Muscle layer of colon (tissue), 2 donors: ENCODE results near the gene EIF4G3.
"Not testable (repeated sequence)": the region's sequence is repeated elsewhere in the genome, so short reads cannot be mapped to it uniquely, and the experiment has no call there.

Experiments used
- H3K27ac ChIP-seq: one replicate; pipeline ENCODE4 v1.7.0; 2013; ENCODE audit warnings: low read depth, mild to moderate bottlenecking, low read length, moderate library complexity
- H3K27me3 ChIP-seq, 2 donors: one replicate each; pipeline ENCODE4 v1.7.0; 2013; ENCODE audit warnings: low read length in 2 of 2, mild to moderate bottlenecking in 2 of 2; ENCODE audit not compliant: insufficient read depth in 2 of 2, control insufficient read depth in 1 of 2
- H3K36me3 ChIP-seq: one replicate; pipeline ENCODE4 v1.7.0; 2013; ENCODE audit warnings: mild to moderate bottlenecking, low read length; ENCODE audit not compliant: insufficient read depth
- H3K4me1 ChIP-seq: one replicate; pipeline ENCODE4 v1.7.0; 2013; ENCODE audit warnings: mild to moderate bottlenecking, low read length; ENCODE audit not compliant: insufficient read depth
- H3K4me3 ChIP-seq, 2 donors: one replicate each; pipeline ENCODE4 v1.7.0; 2013; ENCODE audit warnings: low read length in 2 of 2, low read depth in 1 of 2, mild to moderate bottlenecking in 1 of 2, moderate library complexity in 1 of 2
- H3K9ac ChIP-seq: one replicate; pipeline ENCODE4 v1.7.0; 2013; ENCODE audit warnings: low read length
- H3K9me3 ChIP-seq: one replicate; pipeline ENCODE4 v1.7.0; 2013; ENCODE audit warnings: mild to moderate bottlenecking, low read length
- donor health status: abdominal sarcoma.
- donor health status: Adenocarcinoma of cecum.

EIF4G3 gene

GRCh38 chr1:20907526-20907925 is 269.2 kb downstream of the EIF4G3 start:
- not testable (repeated sequence) for H3K27me3 ChIP-seq, H3K36me3 ChIP-seq, H3K4me3 ChIP-seq, H3K4me1 ChIP-seq, H3K27ac ChIP-seq, H3K9me3 ChIP-seq, H3K9ac ChIP-seq

DNA sequence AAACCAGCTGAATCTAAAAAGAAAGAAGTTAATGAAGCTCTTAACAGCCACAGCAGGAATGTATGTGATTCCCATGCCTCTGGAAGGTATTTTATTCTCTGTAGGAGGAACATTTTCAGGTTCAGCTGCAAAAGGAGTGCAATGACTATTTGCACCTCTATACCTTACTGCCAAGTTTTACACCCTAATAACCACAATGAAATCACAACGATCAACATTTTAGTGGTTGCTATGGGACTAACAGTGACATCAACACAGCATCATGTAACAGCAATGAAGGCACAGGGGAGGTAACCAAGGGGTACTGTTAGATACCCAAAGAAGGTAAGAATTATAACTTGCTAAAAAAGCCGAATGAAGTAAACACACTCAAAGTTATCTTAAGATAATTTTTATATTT is 273.3 kb downstream of the EIF4G3 start:
- no peaks in the 10 kb centered on the region for H3K27me3 ChIP-seq
- H3K4me3 ChIP-seq: no peak overlapping the region
- no peak overlapping the region for H3K9ac ChIP-seq
- no peak overlapping the region for H3K27ac ChIP-seq
- H3K4me1 ChIP-seq: no peaks in the 10 kb centered on the region
- H3K9me3 ChIP-seq: no peaks in the 10 kb centered on the region
- peaks cover 5% of the 10 kb centered on the region for H3K36me3 ChIP-seq

GRCh38 chr1:20900056-20900455 is 276.6 kb downstream of the EIF4G3 start:
- Histone ChIP-seq H3K9me3 (no peaks in the 10 kb centered on the region), H3K27me3 (no peaks in the 10 kb centered on the region), H3K4me3 (no peak overlapping the region), H3K4me1 (no peaks in the 10 kb centered on the region), H3K27ac (no peak overlapping the region), H3K9ac (no peak overlapping the region), H3K36me3 (peaks cover 5% of the 10 kb centered on the region)

DNA sequence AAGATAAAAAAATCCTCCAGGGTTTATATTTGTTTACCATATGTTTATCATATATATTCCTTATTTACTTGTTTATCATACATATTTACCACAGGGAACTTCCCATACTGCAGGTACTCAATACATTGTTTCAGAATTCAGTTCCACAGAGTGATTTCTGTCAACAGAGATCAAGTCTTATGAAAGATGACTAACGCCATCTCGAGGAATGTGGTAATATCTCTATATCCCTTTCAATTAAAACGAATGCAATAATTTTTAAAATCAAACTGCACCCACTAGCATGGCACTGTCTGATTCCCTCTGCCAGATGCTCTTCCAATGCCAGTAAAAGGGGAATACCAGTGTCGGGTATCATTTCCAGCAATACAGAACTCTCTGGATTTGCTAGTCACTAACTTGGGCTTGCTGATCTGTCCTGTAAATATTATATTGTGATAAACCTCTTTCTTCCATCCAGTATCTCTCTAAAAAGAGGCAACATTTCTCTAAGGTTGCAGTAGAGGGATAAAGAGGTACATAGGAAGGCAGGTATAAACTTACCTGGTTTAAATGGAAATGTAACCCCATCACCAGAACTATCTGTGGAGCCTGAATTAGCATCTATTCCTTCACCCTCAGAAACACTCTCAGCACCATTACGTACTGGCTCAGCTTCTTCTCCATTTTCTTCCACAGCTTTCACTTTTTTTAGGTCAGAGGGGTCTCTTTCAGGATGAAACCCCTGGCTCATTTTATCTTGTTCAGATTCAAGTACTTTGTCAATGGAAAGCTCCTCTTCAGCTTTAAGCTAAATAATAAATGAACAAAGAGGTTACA is 277.3 kb downstream of the EIF4G3 start:
- H3K4me3 ChIP-seq: no peak overlapping the region
- peaks cover 5% of the 10 kb centered on the region for H3K36me3 ChIP-seq
- H3K27me3 ChIP-seq: no peaks in the 10 kb centered on the region
- H3K9me3 ChIP-seq: no peaks in the 10 kb centered on the region
- no peak overlapping the region for H3K9ac ChIP-seq
- no peaks in the 10 kb centered on the region for H3K4me1 ChIP-seq
- no peak overlapping the region for H3K27ac ChIP-seq

DNA sequence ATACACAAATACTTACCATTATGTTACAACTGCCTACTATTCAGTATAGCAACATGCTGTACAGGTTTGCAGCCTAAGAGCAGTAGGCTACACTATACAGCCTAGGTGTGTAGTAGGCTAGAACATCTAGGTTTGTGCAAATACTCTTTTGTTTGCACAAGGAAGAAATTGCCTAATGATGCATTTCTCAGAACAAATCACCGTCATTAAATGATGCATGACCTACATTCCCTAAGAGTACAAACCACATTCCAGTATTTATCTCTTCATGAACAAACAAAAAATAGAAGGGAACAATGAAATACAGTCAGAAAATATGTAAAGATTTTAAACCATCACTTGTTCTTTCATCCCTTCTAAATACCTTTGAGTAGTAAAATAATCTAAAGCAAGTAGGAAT is 279.9 kb downstream of the EIF4G3 start:
- Histone ChIP-seq H3K27ac (no peak overlapping the region), H3K4me3 (no peak overlapping the region), H3K4me1 (no peaks in the 10 kb centered on the region), H3K27me3 (no peaks in the 10 kb centered on the region), H3K9me3 (no peaks in the 10 kb centered on the region), H3K9ac (no peak overlapping the region), H3K36me3 (peaks cover 27% of the 10 kb centered on the region)

- H3K36me3 ChIP-seq: peaks cover 30% of the 10 kb centered on the region
- no peaks in the 10 kb centered on the region for H3K9me3 ChIP-seq
- H3K27me3 ChIP-seq: no peaks in the 10 kb centered on the region
- no peak overlapping the region for H3K4me3 ChIP-seq
- H3K4me1 ChIP-seq: no peaks in the 10 kb centered on the region
- no peak overlapping the region for H3K9ac ChIP-seq
- H3K27ac ChIP-seq: no peak overlapping the region
Observed at GRCh38 chr1:20893931-20894330, 282.8 kb downstream of the EIF4G3 start.

GRCh38 chr1:20891091-20891490 is 285.6 kb downstream of the EIF4G3 start:
- H3K4me1 ChIP-seq: no peaks in the 10 kb centered on the region
- no peaks in the 10 kb centered on the region for H3K27me3 ChIP-seq
- no peak overlapping the region for H3K27ac ChIP-seq
- peaks cover 30% of the 10 kb centered on the region for H3K36me3 ChIP-seq
- H3K9me3 ChIP-seq: no peaks in the 10 kb centered on the region
- no peak overlapping the region for H3K4me3 ChIP-seq
- no peak overlapping the region for H3K9ac ChIP-seq

DNA sequence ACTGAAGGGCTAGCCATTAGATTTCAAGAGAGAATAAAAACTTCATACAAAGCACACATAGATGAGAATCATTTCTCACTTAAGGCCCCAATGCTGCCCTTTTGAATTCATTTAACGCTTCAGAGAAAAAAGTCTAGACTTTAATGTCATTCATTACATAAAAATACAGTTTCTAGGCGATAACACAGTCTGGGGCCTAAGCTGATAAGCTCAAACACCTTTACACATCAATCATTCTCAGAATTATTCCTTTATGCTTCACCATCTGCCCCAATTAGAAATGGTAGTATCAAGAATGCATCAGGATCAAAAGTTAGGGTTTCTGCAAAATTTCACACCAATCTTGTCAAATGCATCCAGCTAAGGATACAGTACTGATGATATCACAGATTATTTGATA is 289.5 kb downstream of the EIF4G3 start:
- H3K9ac ChIP-seq: no peak overlapping the region
- no peaks in the 10 kb centered on the region for H3K9me3 ChIP-seq
- H3K36me3 ChIP-seq: peaks cover 12% of the 10 kb centered on the region
- no peak overlapping the region for H3K4me3 ChIP-seq
- no peaks in the 10 kb centered on the region for H3K27me3 ChIP-seq
- H3K4me1 ChIP-seq: no peaks in the 10 kb centered on the region
- no peak overlapping the region for H3K27ac ChIP-seq

GRCh38 chr1:20885121-20885520 is 291.6 kb downstream of the EIF4G3 start:
- Histone ChIP-seq H3K4me1 (no peaks in the 10 kb centered on the region), H3K9ac (no peak overlapping the region), H3K27me3 (no peaks in the 10 kb centered on the region), H3K4me3 (no peak overlapping the region), H3K36me3 (no peaks in the 10 kb centered on the region), H3K9me3 (no peaks in the 10 kb centered on the region), H3K27ac (no peak overlapping the region)

DNA sequence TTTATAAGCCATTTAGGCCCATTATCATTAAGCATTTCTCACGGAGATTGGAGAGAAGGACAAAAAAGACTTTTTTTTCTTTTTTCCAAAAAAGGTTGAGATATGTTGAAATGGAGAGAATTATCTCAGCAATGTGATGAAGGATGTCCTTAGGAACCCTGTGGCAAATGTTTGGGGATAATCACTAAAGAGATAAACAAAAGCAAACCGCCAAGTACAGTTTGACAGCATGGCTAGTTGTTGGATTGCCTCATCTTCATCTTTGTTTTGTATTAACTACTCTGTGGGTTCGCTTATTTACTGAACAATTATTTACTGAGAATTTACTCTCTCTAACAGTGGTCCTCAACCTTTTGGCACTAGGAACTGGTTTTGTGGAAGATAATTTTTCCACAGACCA is 292.2 kb downstream of the EIF4G3 start:
- H3K9me3 ChIP-seq: no peaks in the 10 kb centered on the region
- no peaks in the 10 kb centered on the region for H3K36me3 ChIP-seq
- H3K27me3 ChIP-seq: no peaks in the 10 kb centered on the region
- no peak overlapping the region for H3K27ac ChIP-seq
- H3K9ac ChIP-seq: no peak overlapping the region
- no peak overlapping the region for H3K4me3 ChIP-seq
- H3K4me1 ChIP-seq: no peaks in the 10 kb centered on the region

GRCh38 chr1:20883766-20884165 is 292.9 kb downstream of the EIF4G3 start:
- H3K9me3 ChIP-seq: no peaks in the 10 kb centered on the region
- no peak overlapping the region for H3K4me3 ChIP-seq
- no peak overlapping the region for H3K9ac ChIP-seq
- no peaks in the 10 kb centered on the region for H3K4me1 ChIP-seq
- H3K27ac ChIP-seq: no peak overlapping the region
- no peaks in the 10 kb centered on the region for H3K27me3 ChIP-seq
- H3K36me3 ChIP-seq: peaks cover under 1% of the 10 kb centered on the region

- H3K27me3 ChIP-seq: no peaks in the 10 kb centered on the region
- peaks cover 5% of the 10 kb centered on the region for H3K36me3 ChIP-seq
Observed at GRCh38 chr1:20882837-20883236, 293.9 kb downstream of the EIF4G3 start.

More at GRCh38 chr1:20882837-20883236, 293.9 kb downstream of the EIF4G3 start:
- Histone ChIP-seq H3K4me3 (no peak overlapping the region), H3K9ac (no peak overlapping the region), H3K9me3 (no peaks in the 10 kb centered on the region), H3K27ac (no peak overlapping the region), H3K4me1 (no peaks in the 10 kb centered on the region)
